ENCODE data around the gene NCAN. TPM values are rescaled to one million over a fixed set of nuclear protein-coding genes. Genes with fewer than 3 reads are reported as not detected.
A peak's percentile ranks its signal among the peaks of the same experiment; 100 is the strongest.

Gene NCAN
- total RNA-seq, 1 donor from 2014 or later: not detected

DNA sequence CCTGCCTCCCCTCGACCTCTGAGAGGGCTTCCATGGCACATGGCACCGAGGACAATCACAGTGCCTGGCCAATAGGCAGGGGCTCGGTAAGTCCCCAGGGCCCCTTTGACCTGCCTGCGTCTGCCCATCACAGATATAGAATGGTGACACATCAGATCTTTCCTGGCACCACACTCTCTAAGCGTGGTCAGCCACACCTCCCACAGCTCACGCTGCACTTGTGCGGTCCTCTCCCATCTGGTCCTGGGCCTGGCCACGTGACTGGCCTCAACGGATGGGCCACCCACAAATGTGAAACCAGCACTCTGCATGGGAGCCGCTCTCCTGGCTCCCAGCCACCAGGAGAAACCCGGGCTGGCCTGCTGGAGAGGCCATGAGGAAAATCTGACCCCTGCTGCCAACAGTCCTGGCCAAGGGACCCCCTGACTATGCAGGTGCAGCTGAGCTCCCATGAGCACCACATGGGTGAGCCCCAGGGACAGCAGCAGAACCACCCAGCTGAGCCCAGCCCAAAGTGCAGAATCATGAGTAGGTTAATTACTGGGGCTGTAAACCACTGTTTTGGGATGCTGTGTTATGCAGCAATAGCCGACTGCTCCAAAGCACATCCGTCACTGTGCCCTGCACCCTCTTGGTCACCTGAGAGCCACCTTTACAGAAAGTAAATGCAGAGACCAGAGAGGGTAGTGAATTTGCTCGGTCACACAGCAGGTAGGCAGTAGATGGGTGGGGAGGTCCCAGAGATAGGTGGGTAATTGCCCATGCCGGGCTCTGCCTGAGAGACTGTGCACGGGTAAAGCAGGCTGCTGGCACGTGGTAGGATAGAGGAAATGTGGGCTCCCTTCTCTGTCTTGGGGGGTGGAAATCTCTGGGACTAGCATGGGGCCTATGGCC lies 32.0 kb upstream of the NCAN start:
- DNase-seq (no peak), ATAC-seq (no peak)
- intact Hi-C loops (cut with DNase I): no loop called here
- H3K27ac ChIP-seq: no peak overlapping the region
- H3K4me1 ChIP-seq: no peaks in the 10 kb centered on the region
- H3K36me3 ChIP-seq: peaks cover 18% of the 10 kb centered on the region
- no peak overlapping the region for H3K4me3 ChIP-seq
- H3K27me3 ChIP-seq: no peaks in the 10 kb centered on the region
- H3K9me3 ChIP-seq: no peaks in the 10 kb centered on the region
- no peak for TF ChIP-seq CTCF (IDR thresholded peaks at IDR 0.05)

DNA sequence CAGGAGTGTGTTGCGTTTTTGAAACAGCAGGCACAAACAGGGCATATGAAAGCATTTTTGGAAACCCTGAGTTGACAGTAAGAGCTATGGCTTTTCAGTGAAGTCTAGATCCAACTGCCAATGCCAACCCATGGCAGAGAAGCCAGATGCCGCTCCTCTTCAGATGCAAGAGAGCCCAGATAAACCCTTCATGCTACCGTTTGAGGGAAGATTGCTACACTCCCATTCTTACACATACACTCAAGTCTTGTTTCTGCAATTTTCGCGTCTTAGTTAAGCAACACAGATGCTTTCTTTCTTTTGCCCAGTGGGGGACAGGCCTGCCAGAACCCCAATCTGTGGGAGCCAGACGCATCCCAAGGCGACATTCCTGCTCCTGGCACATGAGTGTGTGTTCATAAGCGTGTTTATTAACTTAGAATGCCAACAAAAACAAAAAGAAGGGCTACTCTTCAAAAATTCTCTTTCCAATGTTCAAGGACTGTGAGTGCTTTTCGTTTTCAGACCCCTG lies 30.2 kb upstream of the NCAN start:
- no peaks in the 10 kb centered on the region for H3K4me1 ChIP-seq
- no peaks in the 10 kb centered on the region for H3K27me3 ChIP-seq
- peaks cover 30% of the 10 kb centered on the region for H3K36me3 ChIP-seq
- H3K4me3 ChIP-seq: no peak overlapping the region
- DNase-seq (no peak), ATAC-seq (no peak)
- no peak for TF ChIP-seq CTCF (IDR thresholded peaks at IDR 0.05)
- no peak overlapping the region for H3K27ac ChIP-seq
- H3K9me3 ChIP-seq: no peaks in the 10 kb centered on the region
- intact Hi-C loops (cut with DNase I): no loop called here

- no peak overlapping the region for H3K27ac ChIP-seq
- no peaks in the 10 kb centered on the region for H3K27me3 ChIP-seq
- no peak overlapping the region for H3K4me3 ChIP-seq
- H3K4me1 ChIP-seq: peaks cover 22% of the 10 kb centered on the region
- peak; percentile 58 for TF ChIP-seq CTCF (IDR thresholded peaks at IDR 0.05)
- no peaks in the 10 kb centered on the region for H3K9me3 ChIP-seq
- ATAC-seq: peak; percentile 87
- no peak for DNase-seq
- intact Hi-C loops (cut with DNase I): no loop called here
- peaks cover 29% of the 10 kb centered on the region for H3K36me3 ChIP-seq
These were observed 25.7 kb upstream of the NCAN start for GRCh38 chr19:19185853-19186740.

DNA sequence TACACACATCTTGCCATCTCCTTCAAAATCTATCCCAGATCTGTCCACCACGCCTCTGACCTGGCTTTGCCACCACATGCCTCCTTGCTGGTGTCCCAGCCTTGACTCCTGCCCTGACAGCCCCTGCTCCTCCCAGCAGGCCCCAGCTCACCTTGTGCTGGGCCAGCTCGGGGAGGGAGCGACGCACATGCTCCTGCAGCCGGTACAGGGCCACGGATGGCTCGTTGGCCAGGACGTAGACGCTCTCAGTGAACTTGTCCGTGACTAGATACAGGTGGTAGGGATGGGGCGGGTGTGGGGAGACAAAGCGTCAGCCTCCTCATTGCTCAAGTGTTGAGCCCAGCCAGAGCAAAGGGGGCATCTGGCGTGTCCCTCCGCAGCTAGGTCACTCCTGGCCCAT lies 25.0 kb upstream of the NCAN start:
- ATAC-seq (no peak), DNase-seq (no peak)
- TF ChIP-seq CTCF (IDR thresholded peaks at IDR 0.05): no peak
- H3K9me3 ChIP-seq: no peaks in the 10 kb centered on the region
- intact Hi-C loops (cut with DNase I): no loop called here
- no peak overlapping the region for H3K4me3 ChIP-seq
- peaks cover 22% of the 10 kb centered on the region for H3K36me3 ChIP-seq
- H3K27me3 ChIP-seq: no peaks in the 10 kb centered on the region
- peaks cover 25% of the 10 kb centered on the region for H3K4me1 ChIP-seq
- H3K27ac ChIP-seq: no peak overlapping the region

GRCh38 chr19:19191768-19192077 lies 20.0 kb upstream of the NCAN start:
- no peak for TF ChIP-seq CTCF (IDR thresholded peaks at IDR 0.05)
- Histone ChIP-seq H3K9me3 (no peaks in the 10 kb centered on the region), H3K36me3 (peaks cover 1% of the 10 kb centered on the region), H3K27me3 (no peaks in the 10 kb centered on the region), H3K4me1 (peaks cover 42% of the 10 kb centered on the region), H3K4me3 (peak overlapping the region; percentile 99), H3K27ac (peak overlapping the region; percentile 100)
- DNase-seq (no peak), ATAC-seq (no peak)
- intact Hi-C loops (cut with DNase I): no loop called here

All from upper lobe of right lung (tissue), 1 donor.